K562 (cell line): ENCODE results near the gene TXNRD1. TPM values are rescaled to one million over a fixed set of nuclear protein-coding genes. Genes with fewer than 3 reads are reported as not detected.

ENCODE experiments used
- ATAC-seq: fragments of 200-7000 bp; cut with Tn5 transposase; 3 replicates; pipeline ENCODE4 v1.9.1; 2020; ENCODE audit warnings: moderate library complexity
- BruUV-seq: library from RNA; stranded (reverse); fragments of 400-500 nt; replicated peaks from 2 replicates; lab custom pipeline; 2021; lab: Mats Ljungman, UMichigan
- CTCF ChIA-PET: fragments of 300-600 bp; formaldehyde crosslinking; extraction: SDS; loops from one replicate; lab custom pipeline; 2021; ENCODE audit warnings: low intra/inter-chr PET ratio; lab: Yijun Ruan, JAX
- POLR2A ChIA-PET: fragments of 300-600, 350-650 bp; sonication (Branson Sonifier 250); formaldehyde crosslinking; extraction: SDS; loops from one replicate; lab custom pipeline; 2021; ENCODE audit warnings: antibody characterized with exemption, inconsistent platforms; lab: Yijun Ruan, JAX
- DNase-seq, 4 experiments: peaks; one replicate each; pipeline versions ENCODE4 v3.0.0 to v3.0.0-alpha.2; 2011 to 2018; ENCODE audit warnings: low spot score in 3 of 4, mixed read lengths in 3 of 4; ENCODE audit errors: extremely low read depth in 1 of 4
- FAIRE-seq: peaks from 2 replicates; lab custom pipeline; 2011; peaks lifted over from hg19 to GRCh38; lab: Jason Lieb, UNC
- H2AFZ ChIP-seq: 2 replicates; pipeline ENCODE4 v1.6.0; 2011; ENCODE audit warnings: low read depth, low read length, control low read depth, inconsistent platforms
- H3K27ac ChIP-seq: fragments of 200-600 bp; 3 replicates; pipeline ENCODE4 v1.8.0; 2011; ENCODE audit warnings: low read depth, mild to moderate bottlenecking, control low read depth, inconsistent platforms, low read length, moderate library complexity, mixed read lengths; ENCODE audit errors: extremely low read depth
- H3K27me3 ChIP-seq, 2 experiments: fragments of 300-600 bp in 1 of 2; 2 replicates in 1 of 2; 3 replicates in 1 of 2; pipeline versions ENCODE4 v1.6.0 to v1.8.0; 2011; ENCODE audit warnings: inconsistent platforms in 2 of 2, low read length in 2 of 2, mild to moderate bottlenecking in 1 of 2, mixed read lengths in 1 of 2, moderate library complexity in 1 of 2; ENCODE audit not compliant: control insufficient read depth in 2 of 2, insufficient read depth in 2 of 2
- H3K36me3 ChIP-seq: fragments of 300-600 bp; 3 replicates; pipeline ENCODE4 v1.8.0; 2011; ENCODE audit warnings: mild to moderate bottlenecking, low read length, inconsistent platforms; ENCODE audit not compliant: control insufficient read depth, insufficient read depth
- H3K4me1 ChIP-seq, 2 experiments: fragments of 200-600 bp in 1 of 2; replicated peaks in 1 of 2; 2 replicates in 1 of 2; 3 replicates in 1 of 2; pipeline versions ENCODE4 v1.5.1 to v1.8.0; 2011; ENCODE audit warnings: inconsistent platforms in 2 of 2, low read length in 2 of 2, mild to moderate bottlenecking in 1 of 2, mixed read lengths in 1 of 2, moderate library complexity in 1 of 2; ENCODE audit not compliant: control insufficient read depth in 2 of 2, insufficient read depth in 2 of 2
- H3K4me2 ChIP-seq: 2 replicates; pipeline ENCODE4 v1.6.1; 2011; ENCODE audit warnings: low read length, control low read depth, inconsistent platforms, mixed read lengths; ENCODE audit not compliant: insufficient read depth
- H3K4me3 ChIP-seq: fragments of 200-600 bp; sonication (generic), shearing (Covaris generic); 2 replicates; pipeline ENCODE4 v1.5.1; 2016; ENCODE audit warnings: control low read depth, inconsistent platforms
- H3K79me2 ChIP-seq: fragments of 200-600 bp; 3 replicates; pipeline ENCODE4 v1.8.0; 2011; ENCODE audit warnings: low read length, inconsistent platforms; ENCODE audit not compliant: control insufficient read depth, insufficient read depth
- H3K9ac ChIP-seq, 2 experiments: 2 replicates each; pipeline versions ENCODE4 v1.6.0 to v1.6.1; 2011; ENCODE audit warnings: low read depth in 2 of 2, low read length in 2 of 2, control low read depth in 1 of 2, inconsistent platforms in 1 of 2, mild to moderate bottlenecking in 1 of 2, mixed read lengths in 1 of 2; ENCODE audit not compliant: insufficient read depth in 1 of 2
- H3K9me1 ChIP-seq: one replicate; pipeline ENCODE4 v1.6.0; 2011; ENCODE audit warnings: inconsistent platforms, mild to moderate bottlenecking, low read length, moderate library complexity; ENCODE audit not compliant: control insufficient read depth, insufficient read depth
- H3K9me3 ChIP-seq: replicated peaks from 2 replicates; pipeline ENCODE4 v1.5.1; 2011; ENCODE audit warnings: low read depth, low read length, inconsistent platforms; ENCODE audit not compliant: control insufficient read depth, insufficient read depth
- H4K20me1 ChIP-seq: replicated peaks from 2 replicates; pipeline ENCODE4 v1.6.1; 2011; ENCODE audit warnings: low read length, inconsistent platforms, mixed read lengths; ENCODE audit not compliant: control insufficient read depth, insufficient read depth
- ADNP ChIP-seq: fragments of 200-800 bp; sonication (Bioruptor generic); IDR thresholded peaks from 2 replicates; pipeline ENCODE4 v1.6.1; 2016; ENCODE audit warnings: missing genetic modification characterization, missing compliant biosample characterization
- BCL6 ChIP-seq: fragments of 250-450 bp; sonication (Bioruptor Pico); IDR thresholded peaks from 2 replicates; pipeline ENCODE4 v1.4.0; 2020
- CHD7 ChIP-seq: fragments of 200-600 bp; sonication (generic); IDR thresholded peaks from one replicate; pipeline ENCODE4 v1.6.1; 2012; ENCODE audit warnings: mild to moderate bottlenecking, low read depth, low read length, inconsistent platforms
- CTCF ChIP-seq, 3 experiments: IDR thresholded peaks in 2 of 3; conservative IDR thresholded peaks in 1 of 3; 2 replicates each; pipeline ENCODE4 v1.5.1; 2011 to 2012; ENCODE audit warnings: low read length in 3 of 3, mild to moderate bottlenecking in 3 of 3, control low read depth in 2 of 3, improper control_type of control experiment in 1 of 3, inconsistent platforms in 1 of 3, low read depth in 1 of 3, mixed read lengths in 1 of 3, moderate library complexity in 1 of 3; ENCODE audit not compliant: insufficient read depth in 2 of 3
- HLTF ChIP-seq: fragments of 450-650 bp; IDR thresholded peaks from 2 replicates; pipeline ENCODE4 v1.6.1; 2016
- MAFK ChIP-seq: IDR thresholded peaks from 2 replicates; pipeline ENCODE4 v1.6.1; 2011; ENCODE audit warnings: low read length, improper control_type of control experiment
- ZNF766 ChIP-seq: fragments of 200-800 bp; sonication (Bioruptor generic); conservative IDR thresholded peaks from 2 replicates; pipeline ENCODE4 v1.6.1; 2016; ENCODE audit warnings: missing genetic modification characterization, missing compliant biosample characterization
- WGBS: fragments of 100-300 bp; shearing (Covaris generic); methylation state at CpG from one replicate; pipeline ENCODE4 v1.1.6; 2016; ENCODE audit warnings: low coverage, mixed read lengths; ENCODE audit not compliant: insufficient coverage; ENCODE audit errors: missing lambda C conversion rate; 5-methylcytosine and 5-hydroxymethylcytosine counted together
- in situ Hi-C: fragments of 300-500 bp; cut with MboI; formaldehyde crosslinking; loops from 4 replicates; pipeline ENCODE4 v1.15.0; 2018; ENCODE audit warnings: inconsistent platforms, mixed read lengths
- intact Hi-C: fragments of 100-400 bp; cut with micrococcal nuclease; formaldehyde crosslinking; loops from 2 replicates; pipeline ENCODE4 v1.14.2; 2022
- polyA plus RNA-seq, 8 experiments: library from polyadenylated mRNA; depleted of rRNA in 4 of 8; stranded (reverse) in 5 of 8; unstranded in 3 of 8; fragments of >200 nt; fragmentation: Nextera tagmentation in 2 of 8; fragmentation: Illumina TruSeq in 1 of 8; extraction: Ambion mirVana in 2 of 8; extraction: Trizol in 1 of 8; gene quantifications; 2 replicates each; pipeline versions ENCODE4 v1.2.1 to v1.2.3, GENCODE V29; 2011 to 2014; ENCODE audit warnings: inconsistent platforms in 1 of 8, missing spikeins in 1 of 8
- total RNA-seq, 7 experiments: library from RNA; depleted of rRNA in 6 of 7; stranded (reverse); fragments of >200 nt in 6 of 7; fragmentation: Illumina TruSeq in 2 of 7; extraction: Trizol in 2 of 7; gene quantifications; 2 replicates each; pipeline versions ENCODE4 v1.2.1 to v1.2.3, GENCODE V29; 2011 to 2021; ENCODE audit warnings: low replicate concordance in 1 of 7

TXNRD1 gene
- total and polyA plus RNA-seq, 9 of the 15 experiments (the other 6 are each of a cell fraction or from before 2014, with no cell fraction given), result 107 to 189 (median 146) TPM

GRCh38 chr12:104201238-104202001 lies 14.2 kb upstream of the TXNRD1 start:
- peaks cover 0 to 8% of the 10 kb centered on the region in 2 experiments; a peak in 2 of 5 replicates for H3K27me3 ChIP-seq
- H3K9me1 ChIP-seq, result no peaks in the 10 kb centered on the region
- intact Hi-C loops (loop anchor here (1.0 to 10.0 kb wide), 6 partner anchors 157 to 1943 kb away; no protein-coding TSS in a partner anchor), in situ Hi-C loops (loop anchor here (5.0 to 25.0 kb wide), 4 partner anchors 161 to 1186 kb away; no protein-coding TSS in a partner anchor)
- H4K20me1 ChIP-seq, result no peaks in the 10 kb centered on the region
- H3K9me3 ChIP-seq, result peaks cover 4% of the 10 kb centered on the region; the same call in 1 of the 2 replicates
- BruUV-seq, result no TSS peak
- no peak overlapping the region for H3K4me3 ChIP-seq
- H3K36me3 ChIP-seq, result no peaks in the 10 kb centered on the region
- H3K27ac ChIP-seq, result no peak overlapping the region
- CTCF ChIA-PET, result interaction anchor here (0.5 to 1.7 kb wide), 5 partner anchors 148 to 1943 kb away, joined by 3 to 17 read pairs (median 6); no protein-coding TSS in a partner anchor
- no peak overlapping the region for H3K4me2 ChIP-seq
- no peak overlapping the region for H3K9ac ChIP-seq
- H3K79me2 ChIP-seq, result no peaks in the 10 kb centered on the region
- peak; percentile 91 for ATAC-seq
- 0 out of 2 replicates have a peak overlapping the region, but pooled peaks have one; percentile 53 for H2AFZ ChIP-seq
- peak; percentile 61 to 71 (median 63) for DNase-seq
- FAIRE-seq, result peak; percentile 96
- no peaks in the 10 kb centered on the region for H3K4me1 ChIP-seq
- WGBS, result 14% methylated on average over 3 of the region's 3 CpGs
- POLR2A ChIA-PET, result no interaction called here
- peak; percentile 76 to 90 (median 88) for TF ChIP-seq CTCF (IDR thresholded peaks at IDR 0.05 in 2 of 3, conservative IDR thresholded peaks at IDR 0.05 in 1 of 3; ENCODE audit: insufficient read depth in 2 of 3, low read depth in 1 of 3, low read length in 3 of 3)
- TF ChIP-seq MAFK, result 0 out of 2 replicates have a peak, but pooled peaks have one; percentile 24
- TF ChIP-seq ADNP, result no peak
- TF ChIP-seq CHD7, result no peak
- TF ChIP-seq HLTF, result no peak
- peak; percentile 69; the same call in 1 of the 2 replicates for TF ChIP-seq ZNF766 (CRISPR knock-in tag)
- TF ChIP-seq BCL6 (CRISPR knock-in tag), result no peak
